Activated naive CD8-positive, alpha-beta T cell treated with anti-CD3 and anti-CD28 coated beads, Interleukin-2, amount 50 U/mL, for 24 hours (primary cell): ENCODE results near the gene IRAK4.
"Not testable (repeated sequence)": the region's sequence is repeated elsewhere in the genome, so short reads cannot be mapped to it uniquely, and the experiment has no call there.

ENCODE experiments used
- ATAC-seq: fragments of 150-1000 bp; cut with Tn5 transposase; one replicate; pipeline ENCODE4 v1.10.0; 2021
- DNase-seq: peaks from one replicate; pipeline ENCODE4 v3.0.0; 2021
- H3K27ac Mint-ChIP-seq: one replicate; pipeline ENCODE4 v1.8.0; 2021; ENCODE audit warnings: mild to moderate bottlenecking, mixed read lengths
- H3K27me3 Mint-ChIP-seq: one replicate; pipeline ENCODE4 v1.8.0; 2021; ENCODE audit warnings: mixed read lengths
- H3K36me3 Mint-ChIP-seq: one replicate; pipeline ENCODE4 v1.8.0; 2021; ENCODE audit warnings: low read depth, mixed read lengths
- H3K4me1 Mint-ChIP-seq: one replicate; pipeline ENCODE4 v1.8.0; 2021; ENCODE audit warnings: mixed read lengths
- H3K4me3 Mint-ChIP-seq: one replicate; pipeline ENCODE4 v1.8.0; 2021; ENCODE audit warnings: mild to moderate bottlenecking, moderate library complexity, mixed read lengths
- H3K9me3 Mint-ChIP-seq: one replicate; pipeline ENCODE4 v1.8.0; 2021; ENCODE audit warnings: mixed read lengths

IRAK4 gene

GRCh38 chr12:43751360-43751759 lies 7.4 kb upstream of the IRAK4 start:
- H3K27me3 Mint-ChIP-seq, H3K4me3 Mint-ChIP-seq, DNase-seq, H3K27ac Mint-ChIP-seq, ATAC-seq: not testable (repeated sequence)
- Mint-ChIP-seq H3K4me1 (peaks cover 27% of the 10 kb centered on the region), H3K9me3 (peaks cover 14% of the 10 kb centered on the region), H3K36me3 (peaks cover 54% of the 10 kb centered on the region)

DNA sequence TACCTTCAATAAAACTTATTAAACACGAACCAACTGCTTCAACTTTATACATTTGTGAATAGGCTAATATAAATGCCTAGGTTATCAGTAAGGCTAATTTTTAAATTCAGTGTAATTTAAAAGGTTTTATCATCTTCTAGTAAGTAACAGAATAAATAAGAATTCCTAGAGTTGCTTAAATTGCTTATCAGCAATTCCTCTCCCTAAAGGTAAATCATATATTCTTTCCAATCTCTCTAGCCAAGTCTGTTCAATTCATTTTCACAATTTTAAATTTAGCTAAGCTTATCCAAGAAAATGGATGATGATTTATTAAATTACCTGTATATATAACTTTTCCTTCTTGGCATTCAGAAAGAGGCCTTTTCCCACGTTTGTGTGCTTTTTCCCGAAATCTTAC lies 4.7 kb upstream of the IRAK4 start:
- ATAC-seq = no peak
- Mint-ChIP-seq H3K27ac (no peak overlapping the region), H3K27me3 (no peaks in the 10 kb centered on the region), H3K9me3 (peaks cover 14% of the 10 kb centered on the region), H3K36me3 (peaks cover 53% of the 10 kb centered on the region), H3K4me1 (peaks cover 42% of the 10 kb centered on the region), H3K4me3 (no peak overlapping the region)
- DNase-seq = no peak

DNA sequence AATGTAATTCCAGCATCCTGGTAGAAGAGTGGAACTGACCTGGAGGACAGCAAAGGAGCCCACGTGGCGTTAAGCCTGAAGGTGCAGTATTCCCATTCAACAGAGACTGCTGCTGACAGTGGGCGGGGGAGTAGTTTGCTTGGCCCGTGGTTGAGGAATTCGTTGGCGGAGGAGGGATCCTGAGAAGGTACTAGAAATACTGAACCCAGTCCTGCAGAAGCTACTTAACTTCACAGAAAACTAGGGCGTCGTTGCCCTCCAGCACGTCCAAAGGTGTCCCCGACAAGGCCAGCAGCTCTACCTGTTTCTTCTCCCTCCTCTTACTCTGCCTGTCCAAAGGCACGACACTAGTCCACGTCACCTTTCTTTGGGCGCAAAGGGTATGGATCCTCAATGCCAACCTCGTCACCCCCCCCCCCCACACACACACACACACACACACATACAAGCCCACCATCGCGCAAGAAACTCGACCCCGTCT lies 464 bp upstream of the IRAK4 start:
- H3K9me3 Mint-ChIP-seq = peaks cover 5% of the 10 kb centered on the region
- peaks cover 31% of the 10 kb centered on the region for H3K36me3 Mint-ChIP-seq
- peak overlapping the region; percentile 97 for H3K27ac Mint-ChIP-seq
- H3K4me1 Mint-ChIP-seq = peaks cover 71% of the 10 kb centered on the region
- peak; percentile 25 for ATAC-seq
- no peaks in the 10 kb centered on the region for H3K27me3 Mint-ChIP-seq
- H3K4me3 Mint-ChIP-seq = peak overlapping the region; percentile 81
- DNase-seq = peak; percentile 20

- H3K4me3 Mint-ChIP-seq = peak overlapping the region; percentile 81
- H3K36me3 Mint-ChIP-seq = peaks cover 17% of the 10 kb centered on the region
- H3K27me3 Mint-ChIP-seq = no peaks in the 10 kb centered on the region
- no peaks in the 10 kb centered on the region for H3K9me3 Mint-ChIP-seq
- H3K4me1 Mint-ChIP-seq = peaks cover 58% of the 10 kb centered on the region
- ATAC-seq = no peak
- no peak for DNase-seq
- peak overlapping the region; percentile 97 for H3K27ac Mint-ChIP-seq
Observed at GRCh38 chr12:43760396-43760795, 1.6 kb downstream of the IRAK4 start.

- Mint-ChIP-seq H3K9me3 (no peaks in the 10 kb centered on the region), H3K36me3 (peaks cover 11% of the 10 kb centered on the region), H3K4me1 (peaks cover 53% of the 10 kb centered on the region), H3K4me3 (peak overlapping the region; percentile 44), H3K27ac (peak overlapping the region; percentile 18), H3K27me3 (no peaks in the 10 kb centered on the region)
- ATAC-seq (no peak), DNase-seq (no peak)
Observed at GRCh38 chr12:43761500-43761899, 2.7 kb downstream of the IRAK4 start.

GRCh38 chr12:43762596-43762995 lies 3.8 kb downstream of the IRAK4 start:
- Mint-ChIP-seq H3K9me3 (no peaks in the 10 kb centered on the region), H3K27ac (no peak overlapping the region), H3K4me3 (no peak overlapping the region), H3K4me1 (peaks cover 44% of the 10 kb centered on the region), H3K36me3 (peaks cover 9% of the 10 kb centered on the region), H3K27me3 (no peaks in the 10 kb centered on the region)
- DNase-seq (no peak), ATAC-seq (no peak)

DNA sequence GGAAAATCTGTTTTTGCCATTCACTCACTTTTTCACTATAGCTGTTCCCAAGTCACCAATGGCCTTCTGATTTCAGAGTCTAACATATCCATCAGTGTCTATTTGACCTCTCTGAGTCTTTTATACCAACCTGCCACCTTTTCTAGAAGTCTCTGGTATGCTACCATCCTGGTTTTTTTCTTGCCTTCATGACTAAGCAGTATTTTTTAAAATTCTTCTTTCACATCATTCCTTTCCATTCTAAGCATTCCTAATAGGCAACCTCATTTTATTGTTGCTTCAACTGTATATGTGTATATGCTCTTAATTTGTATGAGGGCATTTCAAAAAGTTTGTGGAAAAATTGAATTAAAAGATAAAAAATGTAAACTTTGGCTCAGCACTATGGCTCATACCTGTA lies 5.0 kb downstream of the IRAK4 start:
- H3K27ac Mint-ChIP-seq = no peak overlapping the region
- ATAC-seq (no peak), DNase-seq (no peak)
- H3K36me3 Mint-ChIP-seq = peaks cover 17% of the 10 kb centered on the region
- H3K27me3 Mint-ChIP-seq = no peaks in the 10 kb centered on the region
- H3K9me3 Mint-ChIP-seq = no peaks in the 10 kb centered on the region
- no peak overlapping the region for H3K4me3 Mint-ChIP-seq
- H3K4me1 Mint-ChIP-seq = peaks cover 38% of the 10 kb centered on the region

GRCh38 chr12:43764528-43764927 lies 5.8 kb downstream of the IRAK4 start:
- peaks cover 35% of the 10 kb centered on the region for H3K4me1 Mint-ChIP-seq
- DNase-seq (no peak), ATAC-seq (no peak)
- peaks cover 17% of the 10 kb centered on the region for H3K36me3 Mint-ChIP-seq
- H3K27me3 Mint-ChIP-seq = no peaks in the 10 kb centered on the region
- no peak overlapping the region for H3K27ac Mint-ChIP-seq
- no peaks in the 10 kb centered on the region for H3K9me3 Mint-ChIP-seq
- H3K4me3 Mint-ChIP-seq = no peak overlapping the region

DNA sequence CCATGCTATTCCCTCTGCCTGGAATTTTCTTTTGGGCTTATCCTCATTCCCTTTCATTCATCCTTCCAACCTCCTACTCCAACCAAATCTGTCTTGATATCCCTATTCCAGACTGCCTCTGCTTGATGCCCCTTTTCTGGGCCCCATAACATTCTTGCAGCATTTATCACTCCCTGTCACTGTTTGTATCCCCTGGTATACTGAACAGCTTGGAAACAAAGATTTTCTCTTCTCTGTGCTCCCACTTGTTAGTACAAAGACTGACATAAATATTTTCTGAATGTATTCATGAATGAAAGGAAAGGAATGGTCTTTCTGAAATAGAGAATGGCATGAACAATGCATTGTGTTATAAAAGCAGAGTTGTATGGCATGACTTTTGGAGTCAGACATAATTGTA lies 7.5 kb downstream of the IRAK4 start:
- Mint-ChIP-seq H3K27ac (no peak overlapping the region), H3K36me3 (peaks cover 29% of the 10 kb centered on the region), H3K4me1 (peaks cover 22% of the 10 kb centered on the region), H3K27me3 (no peaks in the 10 kb centered on the region), H3K4me3 (no peak overlapping the region), H3K9me3 (no peaks in the 10 kb centered on the region)
- ATAC-seq (no peak), DNase-seq (no peak)

DNA sequence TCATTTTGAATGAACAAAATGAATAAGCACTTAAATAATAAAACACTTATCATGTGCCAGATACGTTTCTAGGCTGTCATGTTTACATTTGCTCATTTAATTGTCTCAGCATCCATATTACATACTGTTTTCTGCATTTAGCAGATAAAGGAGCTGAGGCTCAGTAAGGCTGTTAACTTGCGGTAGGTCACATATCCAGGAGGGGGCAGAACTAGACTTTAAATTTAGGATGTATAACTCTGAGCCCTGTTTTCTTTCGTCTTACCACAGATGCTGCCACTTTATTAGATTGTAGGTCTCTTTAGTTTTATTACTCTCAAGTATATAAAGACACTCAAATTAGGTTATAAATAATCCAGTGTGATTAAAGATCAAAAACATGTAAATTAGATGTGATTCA lies 17.7 kb downstream of the IRAK4 start:
- Mint-ChIP-seq H3K36me3 (peaks cover 21% of the 10 kb centered on the region), H3K27ac (no peak overlapping the region), H3K4me1 (no peaks in the 10 kb centered on the region), H3K4me3 (no peak overlapping the region), H3K27me3 (no peaks in the 10 kb centered on the region), H3K9me3 (no peaks in the 10 kb centered on the region)
- ATAC-seq (peak; percentile 77), DNase-seq (no peak)

GRCh38 chr12:43786899-43787693 lies 28.3 kb downstream of the IRAK4 start:
- no peak overlapping the region for H3K27ac Mint-ChIP-seq
- DNase-seq (no peak), ATAC-seq (no peak)
- H3K9me3 Mint-ChIP-seq = no peaks in the 10 kb centered on the region
- no peak overlapping the region for H3K4me3 Mint-ChIP-seq
- H3K4me1 Mint-ChIP-seq = no peaks in the 10 kb centered on the region
- no peaks in the 10 kb centered on the region for H3K27me3 Mint-ChIP-seq
- H3K36me3 Mint-ChIP-seq = peaks cover 31% of the 10 kb centered on the region

GRCh38 chr12:43789941-43790340 lies 31.2 kb downstream of the IRAK4 start:
- Mint-ChIP-seq H3K27me3 (no peaks in the 10 kb centered on the region), H3K36me3 (peaks cover 25% of the 10 kb centered on the region), H3K4me3 (no peak overlapping the region), H3K9me3 (no peaks in the 10 kb centered on the region), H3K4me1 (no peaks in the 10 kb centered on the region), H3K27ac (no peak overlapping the region)
- no peak for DNase-seq
- no peak for ATAC-seq

DNA sequence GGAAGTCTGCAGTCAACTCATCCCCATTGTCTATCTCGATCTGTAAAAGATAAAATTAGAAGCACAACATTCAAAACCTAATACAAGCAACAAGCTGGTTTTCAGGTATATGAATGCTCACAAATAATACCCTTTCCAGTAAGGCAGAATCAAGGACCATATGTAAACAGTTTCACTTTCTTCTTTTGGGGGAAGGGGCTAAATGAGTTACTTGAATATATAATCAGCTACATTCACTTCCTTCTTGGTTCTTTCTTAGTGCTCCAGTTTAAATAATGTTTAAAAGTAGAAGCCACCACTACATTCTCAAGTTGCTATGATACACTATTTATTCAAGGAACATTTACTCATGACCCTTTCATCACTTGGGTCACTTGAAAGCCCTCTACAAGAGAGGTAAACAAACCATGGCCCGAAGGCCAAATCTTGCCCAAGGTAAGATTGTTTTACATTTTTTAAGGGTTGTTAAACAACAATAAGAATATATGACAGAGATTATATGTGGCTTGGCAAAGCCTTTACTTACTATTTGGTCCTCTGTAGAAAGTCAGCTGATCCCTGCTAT lies 37.0 kb downstream of the IRAK4 start:
- Mint-ChIP-seq H3K9me3 (no peaks in the 10 kb centered on the region), H3K4me1 (peaks cover 11% of the 10 kb centered on the region), H3K27ac (peak overlapping the region; percentile 4), H3K27me3 (no peaks in the 10 kb centered on the region), H3K36me3 (peaks cover 40% of the 10 kb centered on the region), H3K4me3 (no peak overlapping the region)
- no peak for DNase-seq
- ATAC-seq = no peak

DNA sequence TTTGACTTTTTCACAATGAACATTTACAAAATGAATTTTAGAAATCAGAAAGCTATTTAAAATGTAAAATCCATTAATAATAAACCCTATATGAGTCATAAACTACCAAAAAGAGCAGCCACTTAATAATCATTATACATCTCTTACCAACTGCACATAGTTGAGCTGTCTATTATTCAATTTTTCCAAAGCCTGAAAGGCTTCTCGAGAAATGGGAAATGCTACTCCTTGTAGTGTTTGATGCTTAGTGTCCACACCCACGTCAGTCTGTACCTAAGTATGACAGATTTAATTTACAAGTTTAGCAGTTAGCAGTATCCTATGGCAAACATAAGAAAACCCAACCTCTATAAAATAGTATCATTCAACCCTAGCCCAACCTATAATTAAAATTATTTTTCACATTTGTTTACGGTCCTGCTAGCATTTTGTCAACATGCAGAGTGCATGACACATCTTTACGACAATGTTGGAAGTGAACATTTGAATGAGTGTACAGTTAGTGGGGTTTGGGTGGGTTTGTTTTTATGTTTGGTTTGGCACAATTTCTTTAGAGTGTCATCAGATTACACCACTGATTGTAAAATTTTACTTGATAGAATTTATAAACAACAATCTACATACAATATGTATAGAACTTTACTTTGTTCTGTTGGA lies 38.9 kb downstream of the IRAK4 start:
- Mint-ChIP-seq H3K27ac (peak overlapping the region; percentile 46), H3K9me3 (no peaks in the 10 kb centered on the region), H3K27me3 (no peaks in the 10 kb centered on the region), H3K36me3 (peaks cover 45% of the 10 kb centered on the region), H3K4me3 (no peak overlapping the region), H3K4me1 (peaks cover 16% of the 10 kb centered on the region)
- ATAC-seq = peak; percentile 52
- DNase-seq = no peak
